ENCODE results near the gene MORF4L1.
"Not testable (repeated sequence)": the region's sequence is repeated elsewhere in the genome, so short reads cannot be mapped to it uniquely, and the experiment has no call there.

Gene MORF4L1

GRCh38 chr15:78850352-78850751 lies 22.3 kb upstream of the MORF4L1 start:
- DNase-seq (ENCODE audit: low spot score), result no peak
- TF ChIP-seq, protein P1, sequence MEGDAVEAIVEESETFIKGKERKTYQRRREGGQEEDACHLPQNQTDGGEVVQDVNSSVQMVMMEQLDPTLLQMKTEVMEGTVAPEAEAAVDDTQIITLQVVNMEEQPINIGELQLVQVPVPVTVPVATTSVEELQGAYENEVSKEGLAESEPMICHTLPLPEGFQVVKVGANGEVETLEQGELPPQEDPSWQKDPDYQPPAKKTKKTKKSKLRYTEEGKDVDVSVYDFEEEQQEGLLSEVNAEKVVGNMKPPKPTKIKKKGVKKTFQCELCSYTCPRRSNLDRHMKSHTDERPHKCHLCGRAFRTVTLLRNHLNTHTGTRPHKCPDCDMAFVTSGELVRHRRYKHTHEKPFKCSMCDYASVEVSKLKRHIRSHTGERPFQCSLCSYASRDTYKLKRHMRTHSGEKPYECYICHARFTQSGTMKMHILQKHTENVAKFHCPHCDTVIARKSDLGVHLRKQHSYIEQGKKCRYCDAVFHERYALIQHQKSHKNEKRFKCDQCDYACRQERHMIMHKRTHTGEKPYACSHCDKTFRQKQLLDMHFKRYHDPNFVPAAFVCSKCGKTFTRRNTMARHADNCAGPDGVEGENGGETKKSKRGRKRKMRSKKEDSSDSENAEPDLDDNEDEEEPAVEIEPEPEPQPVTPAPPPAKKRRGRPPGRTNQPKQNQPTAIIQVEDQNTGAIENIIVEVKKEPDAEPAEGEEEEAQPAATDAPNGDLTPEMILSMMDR (IDR thresholded peaks at IDR 0.05; ENCODE audit: extremely low read depth, missing control alignments), result no peak

DNA sequence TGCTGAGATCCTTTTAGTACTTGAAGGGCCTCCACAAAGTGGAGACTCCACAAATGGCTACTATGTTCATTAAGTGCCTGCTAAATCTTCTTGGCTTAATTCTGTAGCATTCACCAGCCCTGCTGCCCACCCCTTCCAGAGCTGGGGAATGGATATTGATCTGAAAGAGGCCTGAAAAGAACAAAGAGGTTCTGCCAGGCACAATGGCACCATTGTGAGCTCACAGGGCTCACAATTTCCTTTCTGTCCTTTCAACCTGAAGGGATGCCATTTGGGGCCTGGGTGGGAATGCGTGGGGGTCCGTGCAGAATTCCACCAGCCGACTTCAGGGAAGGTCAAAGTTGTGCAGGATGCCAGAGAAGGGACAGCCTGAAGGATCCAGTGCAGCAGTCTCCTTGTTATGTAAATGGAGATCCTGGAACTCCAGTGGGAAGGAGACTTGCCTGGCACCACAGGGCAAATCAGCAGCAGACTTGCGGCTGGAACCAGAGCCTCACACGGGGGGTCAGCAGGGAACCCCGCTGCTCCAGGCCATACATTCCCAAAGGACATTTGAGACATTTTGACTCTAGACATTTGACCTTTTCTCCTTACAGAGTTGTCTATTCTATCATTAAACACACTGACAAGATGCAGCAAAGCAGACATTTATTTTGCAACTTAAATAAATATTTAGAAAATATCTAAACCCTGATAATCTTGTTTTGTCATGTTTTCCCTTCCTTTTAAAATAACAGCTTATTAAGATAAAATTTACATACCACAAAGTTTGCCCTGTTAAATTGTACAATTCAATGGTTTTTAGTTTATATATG lies 21.5 kb upstream of the MORF4L1 start:
- no peak for DNase-seq (ENCODE audit: low spot score)
- TF ChIP-seq, protein P1 (IDR thresholded peaks at IDR 0.05; ENCODE audit: extremely low read depth, missing control alignments), result no peak

DNA sequence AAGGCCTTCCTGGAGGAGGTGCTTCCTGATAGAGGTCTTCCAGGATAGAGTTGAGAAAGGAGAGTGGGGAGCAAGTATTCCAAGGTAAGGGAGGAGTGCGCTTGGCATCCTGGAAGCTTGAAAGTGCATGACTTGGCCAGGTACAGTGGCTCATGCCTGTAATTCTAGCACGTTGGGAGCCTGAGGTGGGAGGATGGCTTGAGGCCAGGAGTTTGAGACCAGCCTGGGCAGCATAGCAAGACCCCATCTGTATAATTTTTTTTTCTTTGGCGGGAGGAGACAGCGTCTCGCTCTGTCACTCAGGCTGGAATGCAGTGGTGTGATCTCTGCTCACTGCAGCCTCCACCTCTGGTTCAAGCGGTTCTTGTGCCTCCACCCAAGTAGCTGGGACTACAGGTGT lies 19.2 kb upstream of the MORF4L1 start:
- TF ChIP-seq, protein P1 (IDR thresholded peaks at IDR 0.05; ENCODE audit: extremely low read depth, missing control alignments), result no peak
- no peak for DNase-seq (ENCODE audit: low spot score)

DNA sequence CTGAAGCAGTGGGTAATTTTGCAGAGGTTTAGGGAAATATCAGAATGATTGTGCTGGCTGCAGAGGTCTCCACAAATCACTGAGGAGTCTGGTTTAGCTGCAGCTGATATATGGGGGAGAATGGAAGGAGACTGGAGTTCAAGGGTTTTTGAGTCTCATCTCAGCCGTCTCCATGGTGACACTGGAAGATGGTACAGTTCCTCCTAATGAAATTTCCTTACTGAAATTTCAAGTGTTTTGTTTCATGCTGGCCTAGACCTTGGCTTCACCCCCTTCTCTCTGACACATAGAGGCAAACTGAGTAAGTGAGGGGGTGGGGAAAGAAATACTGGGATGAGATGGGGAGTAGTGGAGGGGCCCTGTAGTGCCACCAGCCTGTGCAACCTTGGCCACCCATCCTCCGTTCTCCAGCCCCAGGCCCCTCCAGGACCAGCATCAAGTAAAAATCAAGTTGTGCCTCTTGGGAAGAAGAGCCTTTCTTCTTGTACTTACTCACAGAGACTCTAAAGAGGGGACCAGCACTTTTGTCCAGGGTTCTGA lies 17.8 kb upstream of the MORF4L1 start:
- no peak for DNase-seq (ENCODE audit: low spot score)
- TF ChIP-seq, protein P1 (IDR thresholded peaks at IDR 0.05; ENCODE audit: extremely low read depth, missing control alignments), result no peak

DNA sequence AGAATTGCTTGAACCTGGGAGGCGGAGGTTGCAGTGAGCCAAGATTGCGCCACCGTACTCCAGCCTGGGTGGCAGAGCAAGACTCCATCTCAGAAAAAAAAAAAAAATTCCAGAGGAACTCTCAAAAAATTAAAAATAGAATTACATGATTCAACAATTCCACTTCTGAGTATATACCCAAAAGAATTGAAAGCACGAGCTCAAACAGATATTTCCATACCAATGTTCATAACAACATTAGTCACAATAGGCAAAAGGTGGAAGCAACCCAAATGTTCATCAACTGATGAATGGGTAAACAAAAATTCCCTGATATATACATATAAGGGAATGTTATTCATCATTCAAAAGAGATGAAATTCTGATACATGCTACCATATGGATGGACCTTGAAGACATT lies 16.9 kb upstream of the MORF4L1 start:
- DNase-seq (ENCODE audit: low spot score), result no peak
- TF ChIP-seq, protein P1 (IDR thresholded peaks at IDR 0.05; ENCODE audit: extremely low read depth, missing control alignments), result no peak

GRCh38 chr15:78859971-78860719 lies 12.5 kb upstream of the MORF4L1 start:
- peak; percentile 66 for DNase-seq (ENCODE audit: low spot score)

DNA sequence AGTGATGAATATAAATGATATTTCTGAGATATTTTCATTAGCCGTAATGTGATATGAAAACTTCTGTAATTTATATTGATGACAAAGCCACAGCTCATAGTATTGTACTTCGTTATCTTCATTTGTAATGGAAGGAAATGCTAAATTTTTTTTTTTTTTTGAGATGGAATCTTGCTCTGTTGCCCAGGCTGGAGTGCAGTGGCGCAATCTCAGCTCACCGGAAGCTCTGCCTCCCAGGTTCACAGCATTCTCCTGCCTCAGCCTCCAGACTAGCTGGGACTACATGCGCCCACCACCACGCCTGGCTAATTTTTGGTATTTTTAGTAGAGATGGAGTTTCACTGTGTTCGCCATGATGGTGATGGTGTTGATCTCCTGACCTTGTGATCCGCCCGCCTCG lies 7.1 kb upstream of the MORF4L1 start:
- not testable (repeated sequence) for DNase-seq (ENCODE audit: low spot score)

More at GRCh38 chr15:78859971-78860719, 12.5 kb upstream of the MORF4L1 start:
- TF ChIP-seq, protein P1 (IDR thresholded peaks at IDR 0.05; ENCODE audit: extremely low read depth, missing control alignments), result peak; percentile 41

DNA sequence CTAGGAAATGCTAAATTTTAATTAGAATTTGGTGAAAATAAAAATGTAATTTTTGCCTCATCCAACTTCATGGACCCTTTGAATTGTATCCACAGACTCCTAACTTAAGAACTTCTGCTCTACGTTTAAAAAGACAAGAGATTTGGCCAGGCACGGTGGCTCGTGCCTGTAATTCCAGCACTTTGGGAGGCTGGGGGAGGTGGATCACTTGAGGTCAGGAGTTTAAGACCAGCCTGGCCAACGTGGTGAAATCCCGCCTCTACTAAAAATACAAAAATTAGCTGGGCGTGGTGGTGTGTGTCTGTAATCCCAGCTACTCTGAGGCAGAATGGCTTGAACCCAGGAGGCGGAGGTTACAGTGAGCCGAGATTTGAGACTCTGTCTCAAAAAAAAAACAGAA lies 6.7 kb upstream of the MORF4L1 start:
- DNase-seq (ENCODE audit: low spot score), result not testable (repeated sequence)
